Cerebellar cortex (tissue), 1 donor: ENCODE data around the gene FHIP1A.

Experiments used
- DNase-seq: peaks from one replicate; pipeline ENCODE4 v3.0.0-alpha.2; 2015; ENCODE audit warnings: low spot score

The FHIP1A gene

DNA sequence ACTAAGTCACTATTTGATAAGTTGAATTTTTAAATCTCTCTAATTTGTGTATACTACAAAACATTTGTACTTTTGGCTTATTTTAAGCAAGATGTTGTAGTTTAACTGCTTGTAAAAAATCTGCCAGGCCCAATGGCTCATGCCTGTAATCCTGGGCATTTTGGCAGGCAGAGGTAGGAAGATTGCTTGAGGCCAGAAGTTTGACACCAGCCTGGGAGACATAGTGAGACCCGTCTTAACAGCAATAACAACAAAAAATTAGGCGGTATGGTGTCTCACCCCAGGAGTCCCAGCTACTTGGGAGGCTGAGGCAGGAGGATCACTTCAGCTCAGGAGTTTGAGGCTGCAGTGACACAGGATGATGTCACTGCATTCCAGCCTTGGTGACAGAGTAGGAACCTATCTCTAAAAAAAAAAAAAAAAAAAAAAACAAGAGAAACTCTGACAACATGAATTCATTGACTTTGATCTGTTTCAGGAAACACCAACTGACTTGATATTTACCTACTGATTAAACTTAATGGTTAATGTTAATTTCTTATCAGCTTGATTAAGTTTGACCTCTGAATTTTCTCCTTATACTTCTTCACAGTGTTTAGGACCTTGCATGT lies 8.9 kb downstream of the FHIP1A start:
- no peak for DNase-seq

DNA sequence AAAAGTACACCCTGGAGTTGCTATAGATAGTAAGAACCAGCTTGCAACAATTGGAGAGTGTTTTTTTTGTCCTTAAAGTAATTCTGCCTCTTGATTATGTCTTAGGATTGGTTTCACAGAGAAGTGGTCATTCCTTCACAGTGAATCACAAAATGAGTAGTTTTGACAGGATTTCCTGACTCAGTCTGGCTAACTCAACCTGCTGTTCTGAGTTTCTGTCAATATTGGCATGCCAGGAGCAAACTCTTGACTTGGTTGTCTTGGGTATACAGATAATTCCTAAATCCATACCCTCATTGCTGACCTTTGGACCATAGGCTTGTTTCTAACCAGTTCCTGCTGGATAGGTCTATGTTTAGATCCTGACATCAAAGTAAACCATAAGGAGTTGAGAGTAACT lies 9.4 kb downstream of the FHIP1A start:
- no peak for DNase-seq

DNA sequence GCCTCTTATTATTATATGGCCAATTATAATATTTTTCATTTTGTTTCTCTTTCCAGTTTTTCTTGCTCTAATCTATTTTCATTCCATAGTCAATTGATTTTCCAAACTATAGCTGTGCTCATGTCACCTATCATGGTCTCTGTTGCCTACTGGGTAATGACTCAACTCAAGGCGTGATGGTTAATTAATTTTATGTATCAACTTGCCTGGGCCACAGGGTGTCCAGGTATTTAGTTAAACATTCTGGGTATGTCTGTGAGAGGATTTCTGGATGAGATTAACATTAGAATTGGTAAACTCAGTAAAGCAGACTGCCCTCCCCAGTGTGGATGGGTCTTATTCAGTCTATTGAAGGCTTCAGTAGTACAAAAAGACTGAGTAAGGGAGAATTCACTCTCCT lies 9.9 kb downstream of the FHIP1A start:
- DNase-seq: no peak

DNA sequence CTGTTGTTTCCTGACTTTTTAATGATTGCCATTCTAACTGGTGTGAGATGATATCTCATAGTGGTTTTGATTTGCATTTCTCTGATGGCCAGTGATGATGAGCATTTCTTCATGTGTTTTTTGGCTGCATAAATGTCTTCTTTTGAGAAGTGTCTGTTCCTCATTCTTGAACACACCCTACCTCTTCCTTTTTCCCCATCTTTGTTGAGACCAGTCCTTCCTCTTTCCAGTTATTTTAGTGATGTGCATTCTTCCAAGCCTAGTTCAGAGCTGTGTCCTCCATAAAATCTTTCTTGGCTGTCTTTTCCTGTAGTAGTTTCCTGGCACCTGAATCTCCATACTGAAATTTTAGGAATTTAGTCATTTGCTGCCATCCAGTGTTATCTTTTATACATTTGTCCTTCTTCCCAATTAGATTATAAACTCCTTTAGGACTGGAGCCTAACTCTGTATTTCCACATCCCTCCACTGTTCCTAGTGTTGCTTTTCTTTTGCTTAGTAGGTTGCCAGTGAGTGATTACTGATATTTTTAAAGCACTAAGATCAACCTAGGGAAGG lies 11.4 kb downstream of the FHIP1A start:
- no peak for DNase-seq

DNA sequence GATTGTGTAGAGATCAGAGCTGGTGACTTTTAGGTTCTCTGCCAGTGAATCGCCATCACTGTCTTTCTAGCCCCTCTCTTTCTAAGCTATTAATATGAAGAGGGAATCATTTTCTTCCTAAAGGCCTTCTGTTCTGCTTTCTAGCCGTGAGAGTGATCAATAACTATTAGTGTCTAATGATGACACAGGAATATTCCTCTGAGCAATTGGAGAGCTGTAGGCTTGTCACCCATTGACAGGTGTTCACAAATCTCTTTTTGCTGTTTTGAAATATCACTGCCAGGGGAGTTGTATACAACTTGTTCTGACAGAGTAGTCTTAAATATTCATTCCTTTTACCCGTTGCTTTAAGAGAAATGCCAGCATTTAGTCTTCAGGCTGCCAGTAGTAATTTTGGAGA lies 13.9 kb downstream of the FHIP1A start:
- no peak for DNase-seq

DNA sequence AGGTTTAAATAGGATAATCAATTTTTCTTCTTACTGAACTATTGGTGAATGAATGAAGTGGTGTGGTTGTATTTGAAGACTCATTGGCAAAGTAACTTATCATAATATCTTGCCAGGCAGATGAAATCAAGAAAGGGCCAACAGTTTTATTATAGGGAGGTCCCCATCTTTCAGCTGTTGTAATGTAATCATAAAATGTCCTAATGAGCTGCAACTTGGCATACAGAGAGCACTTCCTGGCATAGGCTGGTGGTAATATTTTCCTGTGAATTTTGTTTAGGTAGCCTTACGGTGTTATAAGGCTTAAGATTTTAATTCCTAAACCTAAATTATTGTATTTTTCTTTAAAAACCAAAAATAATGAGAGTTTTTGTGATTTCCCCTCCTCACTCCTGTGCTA lies 17.5 kb downstream of the FHIP1A start:
- DNase-seq: no peak

DNA sequence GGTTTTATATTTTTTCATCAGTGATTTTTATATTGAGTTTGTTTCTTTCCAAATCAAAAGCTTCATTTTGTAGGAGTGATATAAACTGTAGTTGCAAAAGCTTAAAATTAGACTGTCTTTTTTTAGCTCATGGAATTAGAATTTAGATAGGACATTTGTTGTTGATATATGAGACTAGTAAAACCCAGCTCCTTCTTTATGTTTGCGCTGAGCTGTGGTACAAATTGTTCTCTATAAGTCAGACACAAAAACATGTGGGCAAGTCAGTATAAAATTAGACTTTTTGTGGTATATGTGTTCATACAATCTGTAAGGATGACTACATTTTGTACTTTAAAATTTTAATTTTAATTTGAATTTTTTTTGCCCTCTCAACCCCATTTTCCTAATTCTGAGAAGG lies 18.3 kb downstream of the FHIP1A start:
- no peak for DNase-seq

DNA sequence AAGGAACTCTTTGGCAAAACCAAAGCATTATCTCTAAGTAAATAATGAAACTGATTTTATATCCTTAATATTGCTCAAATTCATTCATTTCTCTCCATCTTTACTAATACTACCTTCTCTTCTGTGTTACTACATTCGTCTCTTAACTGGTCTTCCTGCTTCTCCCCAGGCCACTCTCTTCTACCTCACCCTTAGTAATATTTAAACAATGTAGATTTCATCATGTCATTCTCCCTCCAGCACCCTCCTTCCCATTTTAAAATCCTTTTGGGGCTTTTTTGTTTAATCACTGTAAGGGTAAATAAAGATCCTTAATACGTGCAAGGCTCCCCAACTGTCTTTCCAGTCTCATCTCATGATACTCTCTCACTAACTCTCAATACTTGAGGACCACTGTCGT lies 19.4 kb downstream of the FHIP1A start:
- DNase-seq: no peak

DNA sequence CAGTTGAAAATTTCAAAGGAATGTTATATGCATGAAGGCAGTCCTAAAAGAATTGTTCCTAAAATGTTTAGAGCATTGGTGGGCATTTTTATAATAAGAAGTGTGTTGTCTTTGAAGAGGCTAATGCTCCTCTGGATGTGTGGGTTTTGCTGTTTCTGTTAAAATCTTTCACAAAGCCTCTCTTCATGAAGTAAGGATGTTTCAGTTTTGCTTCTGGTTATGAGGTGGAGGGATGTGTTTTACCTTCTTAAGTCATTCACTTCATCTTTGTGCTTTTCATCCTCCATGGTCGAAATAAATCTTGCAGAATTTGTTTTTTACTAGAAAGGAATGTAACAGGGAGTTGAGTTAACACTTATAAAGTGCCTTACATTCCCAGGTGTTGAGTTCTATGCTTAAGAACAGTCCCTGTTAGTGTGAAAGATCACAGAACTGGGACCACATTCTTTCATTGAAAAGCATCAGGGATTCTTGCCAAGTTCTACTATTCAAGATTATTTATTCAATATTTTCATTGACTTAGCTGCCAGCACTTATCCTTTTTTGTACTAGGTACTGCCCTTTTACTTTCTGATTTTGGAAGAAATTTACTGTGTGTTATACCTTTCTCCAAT lies 21.1 kb downstream of the FHIP1A start:
- no peak for DNase-seq

DNA sequence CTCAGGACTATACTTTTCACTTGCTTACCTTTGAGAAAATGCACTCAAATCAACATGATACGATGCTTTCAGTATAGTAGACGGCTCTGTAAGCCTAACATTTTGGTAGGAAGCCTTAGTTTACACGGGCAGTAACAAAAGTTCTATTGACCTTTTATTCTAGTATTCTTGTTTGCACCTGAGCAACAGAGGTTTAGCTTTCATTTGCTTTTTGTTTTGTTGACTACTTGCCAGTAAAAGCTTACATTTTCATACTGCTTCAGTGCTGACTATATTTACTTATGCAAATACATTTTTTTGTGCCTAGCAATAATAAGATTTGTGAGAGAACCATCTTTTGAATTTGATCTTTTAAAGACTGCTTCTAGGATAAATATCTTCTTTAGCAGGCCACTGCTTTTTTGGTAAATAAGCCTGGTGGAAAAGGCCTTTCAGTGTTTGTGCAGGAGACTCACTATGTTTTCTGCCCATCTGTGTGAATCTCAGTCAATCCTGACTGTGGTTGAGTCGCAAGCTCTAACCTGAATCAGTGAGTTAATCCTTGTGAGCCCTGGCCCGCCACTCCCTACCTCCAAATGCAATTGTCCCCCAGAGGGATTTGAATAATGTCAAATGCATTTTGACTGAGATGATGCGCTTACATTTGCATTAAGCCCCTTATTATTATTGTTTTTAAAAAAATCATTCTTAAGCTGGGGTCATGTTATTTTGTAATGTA lies 21.9 kb downstream of the FHIP1A start:
- DNase-seq: no peak

DNA sequence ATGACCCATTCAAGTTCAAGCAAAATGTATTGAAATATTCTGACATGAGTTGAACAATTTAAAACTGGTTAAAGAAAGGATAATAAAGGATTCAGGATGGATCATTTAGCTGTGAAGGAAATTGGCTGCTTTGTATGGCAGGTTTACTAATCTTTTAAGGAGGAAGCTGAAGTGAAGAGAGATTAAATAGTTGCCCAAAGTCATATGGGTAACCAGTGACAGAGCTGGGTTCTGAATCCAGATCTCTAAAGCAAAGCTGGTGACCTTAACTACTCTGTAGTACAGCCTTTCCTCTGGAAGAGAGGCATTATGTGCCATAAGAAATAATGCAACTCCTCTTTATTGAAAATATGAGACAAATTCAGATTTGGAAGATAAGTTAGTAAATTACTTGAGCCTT lies 22.8 kb downstream of the FHIP1A start:
- no peak for DNase-seq

DNA sequence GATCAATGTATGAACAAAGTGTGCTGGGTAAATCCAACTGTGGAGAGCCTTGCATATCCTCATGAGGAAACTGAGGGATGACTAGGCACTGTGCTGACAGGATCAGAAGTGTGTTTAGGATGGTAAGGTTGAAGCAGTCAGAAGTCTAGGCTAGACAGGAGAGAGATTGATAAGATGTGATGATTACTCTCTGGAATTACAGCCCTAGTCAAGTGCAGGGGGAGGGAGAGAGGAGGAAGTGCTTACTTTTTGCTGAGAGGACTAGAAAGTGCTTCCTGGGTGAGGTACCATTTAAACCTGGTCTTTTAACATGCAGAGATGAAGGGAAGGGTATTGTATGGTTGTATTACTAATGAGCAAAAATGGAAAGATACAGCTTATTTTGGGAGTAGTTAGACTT lies 23.7 kb downstream of the FHIP1A start:
- no peak for DNase-seq

DNA sequence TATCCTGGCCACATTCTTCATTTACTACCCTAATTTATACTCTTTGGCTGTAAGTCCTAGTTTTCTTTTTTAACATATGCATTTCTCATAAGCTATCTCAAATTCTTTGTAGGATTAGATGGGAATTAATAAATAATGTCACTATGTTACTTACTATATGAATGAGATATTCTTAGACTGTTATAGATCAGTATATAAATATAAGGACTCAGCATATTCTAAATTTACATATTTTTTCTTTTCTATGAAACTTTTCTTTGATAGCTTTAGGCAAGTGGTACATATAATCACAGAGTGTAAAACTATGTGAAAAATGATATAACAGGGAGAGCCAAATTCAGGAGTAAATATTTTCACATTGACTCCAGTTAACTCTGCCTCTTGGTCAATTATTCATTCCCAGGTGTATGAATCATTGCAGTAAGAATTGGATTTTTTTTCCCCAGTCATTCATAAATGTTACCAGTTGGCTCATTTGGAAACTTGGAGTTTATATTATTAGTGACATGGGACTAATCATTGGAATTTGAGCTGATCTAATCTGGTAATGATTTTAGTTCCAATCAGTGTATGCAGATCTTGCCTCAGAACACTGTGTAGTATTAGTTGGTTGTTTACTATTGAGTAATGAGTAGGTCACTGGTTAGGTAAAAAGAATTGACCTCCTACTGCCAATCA lies 25.3 kb downstream of the FHIP1A start:
- no peak for DNase-seq

DNA sequence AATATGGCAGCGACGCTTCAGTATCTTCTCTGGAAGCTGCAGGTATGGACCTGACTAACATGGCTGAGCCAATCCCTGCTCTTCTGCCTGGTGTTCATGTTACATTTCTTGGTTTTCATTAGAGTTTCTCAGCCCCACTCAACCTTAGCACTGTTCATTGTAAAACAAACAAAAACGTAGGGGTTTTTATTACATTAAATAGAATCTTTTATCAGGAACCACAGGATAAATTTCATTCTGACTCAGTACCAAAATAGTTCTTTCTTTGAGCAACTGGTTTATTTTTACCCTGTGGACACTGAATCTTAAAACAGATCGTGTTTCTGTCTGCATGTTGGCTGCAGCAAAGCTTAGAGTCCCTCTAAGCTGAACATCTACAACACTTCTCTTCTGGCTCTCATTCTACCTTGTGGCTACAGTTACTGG lies 27.1 kb downstream of the FHIP1A start:
- no peak for DNase-seq

DNA sequence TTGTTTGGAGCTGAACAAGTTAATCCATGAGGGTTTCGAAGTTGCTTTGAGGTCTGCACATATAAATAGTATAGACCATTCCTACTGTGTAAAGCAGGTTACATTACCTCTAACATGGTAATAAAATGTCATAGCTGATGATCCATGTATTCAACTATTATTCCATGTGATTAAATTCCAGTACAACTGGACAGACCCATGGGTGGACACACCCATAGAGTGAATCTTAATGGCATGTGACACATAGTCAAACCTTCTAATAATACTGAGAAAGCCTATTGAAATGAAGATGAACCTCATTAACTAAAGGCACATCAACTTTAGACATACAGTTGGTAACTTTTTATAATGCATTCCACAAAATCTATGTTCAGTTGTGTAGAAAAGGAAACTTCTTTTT lies 28.5 kb downstream of the FHIP1A start:
- DNase-seq: no peak

DNA sequence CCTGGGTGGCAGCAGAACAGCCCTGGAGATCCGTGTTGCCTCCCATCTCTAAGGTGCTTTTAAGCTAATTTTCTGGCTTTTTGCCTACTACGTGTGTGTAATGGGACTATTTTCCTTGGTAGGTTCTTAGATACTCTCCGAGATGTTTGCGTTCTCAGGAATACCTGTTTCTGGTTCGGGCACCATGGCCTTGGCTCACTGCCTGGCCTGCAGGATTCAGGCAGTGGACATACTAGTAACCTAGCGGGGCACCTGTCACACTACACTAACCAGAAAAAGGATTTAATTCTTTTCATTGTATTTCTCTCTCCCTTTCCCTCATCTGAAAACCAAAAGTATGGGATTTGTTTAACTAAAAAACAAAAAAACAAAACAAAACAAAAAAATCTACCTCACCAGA lies 29.2 kb downstream of the FHIP1A start:
- DNase-seq: peak; percentile 56

DNA sequence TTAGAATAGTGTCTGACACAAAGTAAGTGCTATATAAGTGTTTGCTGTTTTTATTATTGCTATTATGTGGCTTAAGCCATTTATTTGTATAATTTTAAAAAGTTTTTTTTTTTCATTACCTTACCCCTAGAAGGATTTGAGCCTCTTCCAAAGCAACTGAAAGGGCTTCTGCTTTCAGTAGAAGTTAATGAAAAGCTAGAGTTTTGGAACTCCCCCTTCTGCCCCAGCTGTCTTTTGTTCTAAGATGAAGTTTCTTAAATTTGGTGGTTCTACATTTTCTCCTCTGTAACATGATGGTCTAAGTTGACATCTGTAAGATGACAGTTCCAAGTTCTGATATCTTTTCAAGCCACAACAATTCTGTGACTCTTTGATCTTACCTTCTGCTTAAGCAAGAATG lies 30.3 kb downstream of the FHIP1A start:
- DNase-seq: no peak

DNA sequence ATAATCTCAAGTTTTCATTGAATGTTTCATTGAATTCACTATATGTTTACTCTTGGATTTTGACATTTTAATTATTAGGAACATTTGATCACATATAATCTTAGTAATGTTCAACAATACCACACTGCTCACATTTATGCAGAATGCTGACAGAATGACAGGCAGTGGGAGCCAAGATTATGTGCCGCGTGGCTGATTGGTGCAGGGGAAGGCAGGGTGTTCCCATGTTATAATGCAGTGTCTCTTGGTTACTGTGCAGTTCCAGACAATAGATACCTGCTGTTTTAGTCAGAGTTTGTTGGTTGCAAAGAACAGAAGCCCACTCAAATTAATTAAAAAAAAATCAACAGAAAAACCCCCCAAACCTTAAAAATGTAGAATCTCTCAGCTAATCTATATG lies 33.0 kb downstream of the FHIP1A start:
- DNase-seq: peak; percentile 63

DNA sequence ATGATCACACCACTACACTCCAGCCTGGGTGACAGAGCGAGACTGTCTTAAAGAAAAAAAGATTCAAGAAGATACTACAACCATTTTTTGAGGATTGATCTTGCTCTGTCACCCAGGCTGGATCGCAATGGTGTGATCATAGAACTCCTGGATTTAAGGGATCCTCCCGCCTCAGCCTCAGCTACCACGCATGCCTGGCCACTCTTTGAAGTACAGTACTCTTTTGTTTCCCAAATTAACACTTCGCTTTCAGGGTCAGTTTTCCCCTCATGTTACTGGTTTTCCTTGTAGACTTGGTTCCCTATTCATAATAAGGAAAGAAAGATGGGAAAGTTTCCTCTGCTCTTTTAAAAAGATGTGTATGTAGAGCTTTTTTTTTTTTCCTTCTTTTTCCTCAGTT lies 34.3 kb downstream of the FHIP1A start:
- no peak for DNase-seq

DNA sequence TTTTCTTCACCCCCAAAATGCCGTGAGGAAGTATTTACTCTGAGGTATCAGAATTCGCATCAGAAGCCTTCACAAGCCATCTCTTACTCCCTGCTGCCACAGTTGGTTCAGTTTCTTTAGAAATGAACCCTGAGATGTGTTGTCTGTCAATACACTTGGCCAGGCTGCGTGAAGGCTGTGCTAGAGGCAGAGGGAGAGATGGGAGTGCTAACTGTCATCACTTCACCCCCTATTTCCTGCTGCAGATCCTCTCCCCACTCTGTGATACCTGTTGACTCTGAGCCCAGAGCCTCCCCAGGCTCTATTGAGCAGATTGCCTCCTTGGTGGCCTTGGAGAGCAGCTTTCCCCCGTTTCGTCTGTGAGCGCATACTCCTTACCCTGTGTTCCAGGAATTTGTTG lies 34.8 kb downstream of the FHIP1A start:
- DNase-seq: no peak

DNA sequence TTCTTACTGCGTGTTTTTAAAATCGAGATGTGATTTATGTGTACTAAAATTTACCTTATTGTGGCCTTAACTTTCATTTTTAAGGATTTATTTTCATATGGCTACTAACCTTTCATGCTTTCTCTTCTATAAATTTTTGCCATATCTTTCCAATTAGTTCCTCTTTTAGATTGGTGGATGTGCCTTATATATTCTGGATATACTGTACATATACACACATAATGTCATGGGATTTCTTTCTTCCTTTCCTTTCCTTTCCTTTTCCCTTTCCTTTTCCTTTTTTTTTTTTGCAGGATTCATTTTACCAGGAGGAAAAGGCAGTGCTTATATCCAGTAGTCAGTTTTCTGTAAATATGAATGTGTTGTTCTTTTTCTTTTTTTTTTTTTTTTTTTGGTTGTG lies 37.2 kb downstream of the FHIP1A start:
- DNase-seq: no peak

DNA sequence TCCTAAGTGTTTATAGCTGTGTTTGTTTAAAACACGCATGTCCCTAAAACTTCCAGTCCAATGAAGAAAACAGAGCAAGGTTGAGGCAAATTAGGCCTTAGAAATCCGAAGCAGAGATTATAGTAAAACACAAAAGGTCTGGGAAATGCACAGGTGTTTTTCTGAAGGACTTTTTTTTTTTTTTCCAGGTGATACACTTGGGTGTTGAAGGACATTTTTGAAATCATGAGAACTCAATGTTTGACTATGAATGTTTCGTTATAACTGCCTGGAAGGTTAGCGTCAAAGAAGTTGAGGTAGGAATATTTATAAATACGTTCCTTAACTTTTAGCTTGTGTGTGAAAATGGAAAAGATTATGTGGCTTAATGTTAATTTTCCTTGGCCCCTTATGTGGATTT lies 45.5 kb downstream of the FHIP1A start:
- no peak for DNase-seq

DNA sequence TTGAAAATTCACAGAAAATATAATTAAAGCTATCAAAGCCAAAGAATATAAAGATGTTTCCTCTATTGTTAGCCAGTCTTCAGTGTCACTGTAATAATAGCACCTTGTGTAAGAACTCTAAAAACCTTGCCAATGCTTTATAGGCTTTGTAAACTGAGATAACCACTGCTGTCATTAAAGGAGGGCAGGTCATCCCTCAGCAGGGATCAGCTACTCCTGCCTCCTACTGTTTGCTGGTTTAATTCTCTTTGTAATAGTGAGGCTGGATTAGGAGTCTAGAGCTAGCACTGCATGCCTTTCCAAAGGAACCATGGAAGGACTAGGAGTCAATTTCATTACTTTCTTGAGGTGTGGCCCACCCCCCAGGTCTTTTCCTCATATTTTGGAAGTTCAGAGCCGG lies 46.2 kb downstream of the FHIP1A start:
- DNase-seq: no peak
